ENCODE measurements around the gene ITGB4.

ITGB4 gene

GRCh38 chr17:75767881-75768280 lies 46.6 kb downstream of the ITGB4 start:
- DNase-seq (no peak), ATAC-seq (ENCODE audit: insufficient read depth, low read depth) (no peak)
- Histone ChIP-seq H3K4me3 (ENCODE audit: low read depth in 1 of 2, low read length in 2 of 2) (no peak overlapping the region), H3K9ac (ENCODE audit: low read depth, low read length) (no peak overlapping the region), H4K20me1 (ENCODE audit: insufficient read depth, low read length) (0 out of 2 replicates have a peak, but pooled peaks cover 4% of the 10 kb centered on the region), H3K4me1 (ENCODE audit: insufficient read depth, low read length) (peaks cover 22% of the 10 kb centered on the region), H2AFZ (ENCODE audit: low read depth, low read length) (no peak overlapping the region), H3K79me2 (ENCODE audit: insufficient read depth, low read length) (no peaks in the 10 kb centered on the region), H3K4me2 (ENCODE audit: insufficient read depth, low read length) (no peak overlapping the region), H3K9me3 (ENCODE audit: insufficient read depth, low read length, severe bottlenecking) (no peaks in the 10 kb centered on the region), H3K36me3 (ENCODE audit: insufficient read depth, low read length) (peaks cover 2% of the 10 kb centered on the region; the same call in 1 of the 2 replicates), H3K27ac (ENCODE audit: low read length) (no peak overlapping the region), H3K27me3 (ENCODE audit: insufficient read depth, low read length, poor library complexity) (no peaks in the 10 kb centered on the region)
- TF ChIP-seq EZH2 (IDR thresholded peaks at IDR 0.05; ENCODE audit: borderline replicate concordance, low read depth, low read length, severe bottlenecking), result no peak
- TF ChIP-seq, protein P1, sequence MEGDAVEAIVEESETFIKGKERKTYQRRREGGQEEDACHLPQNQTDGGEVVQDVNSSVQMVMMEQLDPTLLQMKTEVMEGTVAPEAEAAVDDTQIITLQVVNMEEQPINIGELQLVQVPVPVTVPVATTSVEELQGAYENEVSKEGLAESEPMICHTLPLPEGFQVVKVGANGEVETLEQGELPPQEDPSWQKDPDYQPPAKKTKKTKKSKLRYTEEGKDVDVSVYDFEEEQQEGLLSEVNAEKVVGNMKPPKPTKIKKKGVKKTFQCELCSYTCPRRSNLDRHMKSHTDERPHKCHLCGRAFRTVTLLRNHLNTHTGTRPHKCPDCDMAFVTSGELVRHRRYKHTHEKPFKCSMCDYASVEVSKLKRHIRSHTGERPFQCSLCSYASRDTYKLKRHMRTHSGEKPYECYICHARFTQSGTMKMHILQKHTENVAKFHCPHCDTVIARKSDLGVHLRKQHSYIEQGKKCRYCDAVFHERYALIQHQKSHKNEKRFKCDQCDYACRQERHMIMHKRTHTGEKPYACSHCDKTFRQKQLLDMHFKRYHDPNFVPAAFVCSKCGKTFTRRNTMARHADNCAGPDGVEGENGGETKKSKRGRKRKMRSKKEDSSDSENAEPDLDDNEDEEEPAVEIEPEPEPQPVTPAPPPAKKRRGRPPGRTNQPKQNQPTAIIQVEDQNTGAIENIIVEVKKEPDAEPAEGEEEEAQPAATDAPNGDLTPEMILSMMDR (IDR thresholded peaks at IDR 0.05; ENCODE audit: borderline replicate concordance, extremely low read depth, low read length, poor library complexity, severe bottlenecking), result no peak

DNA sequence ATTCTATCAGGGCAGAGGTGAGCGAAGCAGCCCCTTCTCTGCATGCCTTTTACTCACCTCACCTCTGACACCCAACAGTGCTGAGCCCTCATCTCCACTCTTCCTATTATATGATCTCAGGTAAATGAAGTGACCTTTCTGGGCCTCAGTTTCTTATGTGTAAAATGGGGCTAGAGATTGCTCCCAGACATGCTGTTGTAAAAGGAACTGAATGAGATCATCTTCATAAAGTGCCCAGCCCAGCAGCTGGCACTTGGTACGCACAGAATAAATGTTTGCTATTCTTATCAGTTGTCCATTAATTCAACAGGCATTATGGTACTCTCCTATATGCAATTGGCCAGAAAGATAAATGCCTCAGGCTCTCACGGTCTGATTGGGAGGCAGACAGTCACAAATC lies 48.3 kb downstream of the ITGB4 start:
- ATAC-seq (ENCODE audit: insufficient read depth, low read depth), result no peak
- no peak overlapping the region for H3K27ac ChIP-seq (ENCODE audit: low read length)
- TF ChIP-seq EZH2 (IDR thresholded peaks at IDR 0.05; ENCODE audit: borderline replicate concordance, low read depth, low read length, severe bottlenecking), result no peak
- TF ChIP-seq, protein P1 (IDR thresholded peaks at IDR 0.05; ENCODE audit: borderline replicate concordance, extremely low read depth, low read length, poor library complexity, severe bottlenecking), result no peak

GRCh38 chr17:75771334-75772281 lies 50.3 kb downstream of the ITGB4 start:
- Histone ChIP-seq H3K27ac (ENCODE audit: low read length) (no peak overlapping the region), H2AFZ (ENCODE audit: low read depth, low read length) (no peak overlapping the region), H3K9ac (ENCODE audit: low read depth, low read length) (no peak overlapping the region), H3K4me1 (ENCODE audit: insufficient read depth, low read length) (no peaks in the 10 kb centered on the region), H3K36me3 (ENCODE audit: insufficient read depth, low read length) (peaks cover 17% of the 10 kb centered on the region), H3K4me3 (ENCODE audit: low read depth in 1 of 2, low read length in 2 of 2) (no peak overlapping the region), H3K9me3 (ENCODE audit: insufficient read depth, low read length, severe bottlenecking) (no peaks in the 10 kb centered on the region), H3K4me2 (ENCODE audit: insufficient read depth, low read length) (no peak overlapping the region), H4K20me1 (ENCODE audit: insufficient read depth, low read length) (peaks cover 13% of the 10 kb centered on the region; the same call in 1 of the 2 replicates), H3K27me3 (ENCODE audit: insufficient read depth, low read length, poor library complexity) (no peaks in the 10 kb centered on the region), H3K79me2 (ENCODE audit: insufficient read depth, low read length) (0 out of 2 replicates have a peak, but pooled peaks cover 2% of the 10 kb centered on the region)
- TF ChIP-seq, protein P1 (IDR thresholded peaks at IDR 0.05; ENCODE audit: borderline replicate concordance, extremely low read depth, low read length, poor library complexity, severe bottlenecking), result no peak
- TF ChIP-seq EZH2 (IDR thresholded peaks at IDR 0.05; ENCODE audit: borderline replicate concordance, low read depth, low read length, severe bottlenecking), result no peak
- ATAC-seq (ENCODE audit: insufficient read depth, low read depth) (no peak), DNase-seq (no peak)

More for the DNA sequence above, 48.3 kb downstream of the ITGB4 start:
- H3K27me3 ChIP-seq (ENCODE audit: insufficient read depth, low read length, poor library complexity), result no peaks in the 10 kb centered on the region
- no peaks in the 10 kb centered on the region for H3K9me3 ChIP-seq (ENCODE audit: insufficient read depth, low read length, severe bottlenecking)
- no peak overlapping the region for H3K4me3 ChIP-seq (ENCODE audit: low read depth in 1 of 2, low read length in 2 of 2)
- H2AFZ ChIP-seq (ENCODE audit: low read depth, low read length), result no peak overlapping the region
- no peak for DNase-seq
- no peaks in the 10 kb centered on the region; the same call in 1 of the 2 replicates for H3K36me3 ChIP-seq (ENCODE audit: insufficient read depth, low read length)
- H3K4me2 ChIP-seq (ENCODE audit: insufficient read depth, low read length), result no peak overlapping the region
- H3K4me1 ChIP-seq (ENCODE audit: insufficient read depth, low read length), result peaks cover 8% of the 10 kb centered on the region
- no peak overlapping the region for H3K9ac ChIP-seq (ENCODE audit: low read depth, low read length)
- no peaks in the 10 kb centered on the region for H3K79me2 ChIP-seq (ENCODE audit: insufficient read depth, low read length)
- no peaks in the 10 kb centered on the region for H4K20me1 ChIP-seq (ENCODE audit: insufficient read depth, low read length)
